Measurements from ENCODE around the gene SLC17A7.

The SLC17A7 gene

GRCh38 chr19:49430678-49431329 lies 10.5 kb downstream of the SLC17A7 start:
- no peaks in the 10 kb centered on the region for H3K36me3 ChIP-seq (ENCODE audit: control insufficient read depth, insufficient read depth, low read length)
- H3K27ac ChIP-seq (ENCODE audit: low read depth, low read length) = no peak overlapping the region
- no peaks in the 10 kb centered on the region for H3K79me1 ChIP-seq (ENCODE audit: low read length)
- no peaks in the 10 kb centered on the region for H3K4me1 ChIP-seq (ENCODE audit: control insufficient read depth, low read depth, low read length)
- WGBS (ENCODE audit: extremely low coverage, insufficient coverage, low lambda C conversion rate) = no CpG with 5 or more reads among the region's 28 CpGs
- no peak overlapping the region for H3K23ac ChIP-seq (ENCODE audit: low read length)
- H3K56ac ChIP-seq (ENCODE audit: low read length) = no peak overlapping the region
- H3K9ac ChIP-seq (ENCODE audit: low read length) = no peak overlapping the region
- no peak overlapping the region for H3K4me3 ChIP-seq (ENCODE audit: low read length)
- peaks cover 11% of the 10 kb centered on the region for H3K27me3 ChIP-seq (ENCODE audit: insufficient read depth, low read length, poor library complexity)
- no peak overlapping the region for H3K4me2 ChIP-seq (ENCODE audit: low read length)
- no peak overlapping the region for H4K8ac ChIP-seq (ENCODE audit: low read depth, low read length)
- H3K4ac ChIP-seq (ENCODE audit: low read depth, low read length) = no peak overlapping the region
- no peak overlapping the region for H2BK5ac ChIP-seq (ENCODE audit: low read length)
- no peak overlapping the region for H3K18ac ChIP-seq (ENCODE audit: low read length)
- no peaks in the 10 kb centered on the region for H3K79me2 ChIP-seq (ENCODE audit: control insufficient read depth, insufficient read depth, low read length)
- no peak overlapping the region for H2BK120ac ChIP-seq (ENCODE audit: low read depth, low read length)
- no peak overlapping the region for H2BK15ac ChIP-seq (replicated peaks; ENCODE audit: low read depth)
- H2AK5ac ChIP-seq (ENCODE audit: low read length) = no peak overlapping the region
- H4K5ac ChIP-seq (ENCODE audit: low read length) = no peak overlapping the region
- DNase-seq = peak; percentile 48

- Histone ChIP-seq H2AK5ac (ENCODE audit: low read length) (no peak overlapping the region), H3K18ac (ENCODE audit: low read length) (no peak overlapping the region), H4K8ac (ENCODE audit: low read depth, low read length) (no peak overlapping the region), H3K9ac (ENCODE audit: low read length) (no peak overlapping the region), H3K79me1 (ENCODE audit: low read length) (no peaks in the 10 kb centered on the region), H2BK120ac (ENCODE audit: low read depth, low read length) (no peak overlapping the region), H3K27ac (ENCODE audit: low read depth, low read length) (no peak overlapping the region), H3K4ac (ENCODE audit: low read depth, low read length) (no peak overlapping the region), H3K4me3 (ENCODE audit: low read length) (no peak overlapping the region), H2BK15ac (replicated peaks; ENCODE audit: low read depth) (no peak overlapping the region), H3K4me1 (ENCODE audit: control insufficient read depth, low read depth, low read length) (no peaks in the 10 kb centered on the region), H3K4me2 (ENCODE audit: low read length) (no peak overlapping the region), H2BK5ac (ENCODE audit: low read length) (no peak overlapping the region), H4K5ac (ENCODE audit: low read length) (no peak overlapping the region), H3K36me3 (ENCODE audit: control insufficient read depth, insufficient read depth, low read length) (no peaks in the 10 kb centered on the region), H3K56ac (ENCODE audit: low read length) (no peak overlapping the region), H3K23ac (ENCODE audit: low read length) (no peak overlapping the region), H3K27me3 (ENCODE audit: insufficient read depth, low read length, poor library complexity) (peaks cover 16% of the 10 kb centered on the region), H3K79me2 (ENCODE audit: control insufficient read depth, insufficient read depth, low read length) (no peaks in the 10 kb centered on the region)
- DNase-seq = peak; percentile 47
- no CpG with 5 or more reads among the region's 9 CpGs for WGBS (ENCODE audit: extremely low coverage, insufficient coverage, low lambda C conversion rate)
Observed at GRCh38 chr19:49430172-49430677, 11.1 kb downstream of the SLC17A7 start.

GRCh38 chr19:49428547-49429451 lies 12.5 kb downstream of the SLC17A7 start:
- Histone ChIP-seq H3K4me2 (ENCODE audit: low read length) (peak overlapping the region; percentile 34), H3K27me3 (ENCODE audit: insufficient read depth, low read length, poor library complexity) (peaks cover 22% of the 10 kb centered on the region), H3K9ac (ENCODE audit: low read length) (peak overlapping the region; percentile 51), H4K8ac (ENCODE audit: low read depth, low read length) (no peak overlapping the region), H3K4ac (ENCODE audit: low read depth, low read length) (no peak overlapping the region), H3K56ac (ENCODE audit: low read length) (peak overlapping the region; percentile 62), H2BK5ac (ENCODE audit: low read length) (no peak overlapping the region), H3K4me3 (ENCODE audit: low read length) (peak overlapping the region; percentile 14), H3K4me1 (ENCODE audit: control insufficient read depth, low read depth, low read length) (no peaks in the 10 kb centered on the region), H3K36me3 (ENCODE audit: control insufficient read depth, insufficient read depth, low read length) (no peaks in the 10 kb centered on the region), H2BK15ac (replicated peaks; ENCODE audit: low read depth) (no peak overlapping the region), H2BK120ac (ENCODE audit: low read depth, low read length) (no peak overlapping the region), H3K79me1 (ENCODE audit: low read length) (no peaks in the 10 kb centered on the region), H3K27ac (ENCODE audit: low read depth, low read length) (no peak overlapping the region), H2AK5ac (ENCODE audit: low read length) (no peak overlapping the region), H3K79me2 (ENCODE audit: control insufficient read depth, insufficient read depth, low read length) (no peaks in the 10 kb centered on the region), H3K18ac (ENCODE audit: low read length) (no peak overlapping the region), H4K5ac (ENCODE audit: low read length) (no peak overlapping the region), H3K23ac (ENCODE audit: low read length) (no peak overlapping the region)
- WGBS (ENCODE audit: extremely low coverage, insufficient coverage, low lambda C conversion rate) = no CpG with 5 or more reads among the region's 29 CpGs
- no peak for DNase-seq

- H3K79me2 ChIP-seq (ENCODE audit: control insufficient read depth, insufficient read depth, low read length) = no peaks in the 10 kb centered on the region
- H3K23ac ChIP-seq (ENCODE audit: low read length) = no peak overlapping the region
- no peak overlapping the region for H4K5ac ChIP-seq (ENCODE audit: low read length)
- H3K4ac ChIP-seq (ENCODE audit: low read depth, low read length) = no peak overlapping the region
- no peak overlapping the region for H3K27ac ChIP-seq (ENCODE audit: low read depth, low read length)
- no peak overlapping the region for H2BK15ac ChIP-seq (replicated peaks; ENCODE audit: low read depth)
- DNase-seq = peak; percentile 60
- H3K4me1 ChIP-seq (ENCODE audit: control insufficient read depth, low read depth, low read length) = no peaks in the 10 kb centered on the region
- H3K79me1 ChIP-seq (ENCODE audit: low read length) = no peaks in the 10 kb centered on the region
- H3K9ac ChIP-seq (ENCODE audit: low read length) = peak overlapping the region; percentile 57
- H3K36me3 ChIP-seq (ENCODE audit: control insufficient read depth, insufficient read depth, low read length) = no peaks in the 10 kb centered on the region
- H2AK5ac ChIP-seq (ENCODE audit: low read length) = no peak overlapping the region
- peak overlapping the region; percentile 79 for H3K56ac ChIP-seq (ENCODE audit: low read length)
- H3K18ac ChIP-seq (ENCODE audit: low read length) = peak overlapping the region; percentile 15
- no peak overlapping the region for H2BK120ac ChIP-seq (ENCODE audit: low read depth, low read length)
- no CpG with 5 or more reads among the region's 45 CpGs for WGBS (ENCODE audit: extremely low coverage, insufficient coverage, low lambda C conversion rate)
- no peak overlapping the region for H4K8ac ChIP-seq (ENCODE audit: low read depth, low read length)
- H3K27me3 ChIP-seq (ENCODE audit: insufficient read depth, low read length, poor library complexity) = peaks cover 26% of the 10 kb centered on the region
- peak overlapping the region; percentile 43 for H3K4me2 ChIP-seq (ENCODE audit: low read length)
- H2BK5ac ChIP-seq (ENCODE audit: low read length) = no peak overlapping the region
- peak overlapping the region; percentile 14 for H3K4me3 ChIP-seq (ENCODE audit: low read length)
Observed at GRCh38 chr19:49427855-49428546, 13.3 kb downstream of the SLC17A7 start.

- Histone ChIP-seq H2BK15ac (replicated peaks; ENCODE audit: low read depth) (no peak overlapping the region), H3K18ac (ENCODE audit: low read length) (no peak overlapping the region), H3K23ac (ENCODE audit: low read length) (no peak overlapping the region), H2BK120ac (ENCODE audit: low read depth, low read length) (no peak overlapping the region), H4K8ac (ENCODE audit: low read depth, low read length) (no peak overlapping the region), H3K79me1 (ENCODE audit: low read length) (no peaks in the 10 kb centered on the region), H3K79me2 (ENCODE audit: control insufficient read depth, insufficient read depth, low read length) (no peaks in the 10 kb centered on the region), H3K4ac (ENCODE audit: low read depth, low read length) (no peak overlapping the region), H2AK5ac (ENCODE audit: low read length) (no peak overlapping the region), H3K4me2 (ENCODE audit: low read length) (no peak overlapping the region), H2BK5ac (ENCODE audit: low read length) (no peak overlapping the region), H3K27me3 (ENCODE audit: insufficient read depth, low read length, poor library complexity) (peaks cover 33% of the 10 kb centered on the region), H3K9ac (ENCODE audit: low read length) (no peak overlapping the region), H4K5ac (ENCODE audit: low read length) (no peak overlapping the region), H3K27ac (ENCODE audit: low read depth, low read length) (no peak overlapping the region), H3K4me1 (ENCODE audit: control insufficient read depth, low read depth, low read length) (no peaks in the 10 kb centered on the region), H3K56ac (ENCODE audit: low read length) (no peak overlapping the region), H3K4me3 (ENCODE audit: low read length) (no peak overlapping the region), H3K36me3 (ENCODE audit: control insufficient read depth, insufficient read depth, low read length) (no peaks in the 10 kb centered on the region)
- no CpG with 5 or more reads among the region's 12 CpGs for WGBS (ENCODE audit: extremely low coverage, insufficient coverage, low lambda C conversion rate)
- DNase-seq = no peak
Observed at GRCh38 chr19:49427339-49427738, 14.0 kb downstream of the SLC17A7 start.
